H1 (cell line): ENCODE data around the gene COL6A2. TPM values are rescaled to one million over a fixed set of nuclear protein-coding genes. Genes with fewer than 3 reads are reported as not detected.

Experiments
- CTCF ChIA-PET: fragments of 300-600 bp; sonication (Branson Sonifier 250); formaldehyde crosslinking; loops from one replicate; lab custom pipeline; 2021; ENCODE audit not compliant: partially characterized antibody; lab: Charles Lee
- POLR2A ChIA-PET: fragments of 300-600 bp; sonication (Branson Sonifier 250); formaldehyde crosslinking; loops from one replicate; lab custom pipeline; 2021; ENCODE audit warnings: inconsistent platforms; ENCODE audit not compliant: partially characterized antibody; lab: Charles Lee
- DNase-seq, 2 experiments: peaks; one replicate each; pipeline versions ENCODE4 v3.0.0 to v3.0.0-alpha.2; 2010 to 2022; ENCODE audit warnings: low spot score in 2 of 2, low read depth in 1 of 2, mixed read lengths in 1 of 2
- FAIRE-seq: peaks from 2 replicates; lab custom pipeline; 2011; peaks lifted over from hg19 to GRCh38; lab: Jason Lieb, UNC
- H2AFZ ChIP-seq: 2 replicates; pipeline ENCODE4 v1.8.1; 2012; ENCODE audit warnings: low read length, inconsistent platforms
- H2AK5ac ChIP-seq: 2 replicates; pipeline ENCODE4 v1.6.1; 2013; ENCODE audit warnings: low read depth, low read length
- H2BK120ac ChIP-seq: replicated peaks from 2 replicates; pipeline ENCODE3; 2013; ENCODE audit warnings: low read depth, low read length, inconsistent platforms
- H2BK12ac ChIP-seq: 2 replicates; pipeline ENCODE4 v1.6.1; 2013; ENCODE audit warnings: low read depth, low read length
- H2BK15ac ChIP-seq: 2 replicates; pipeline ENCODE4 v1.6.1; 2013; ENCODE audit warnings: low read length
- H2BK20ac ChIP-seq: 2 replicates; pipeline ENCODE4 v1.6.1; 2013; ENCODE audit warnings: low read length
- H2BK5ac ChIP-seq: 2 replicates; pipeline ENCODE4 v1.6.1; 2013; ENCODE audit warnings: low read depth, low read length
- H3K14ac ChIP-seq: 2 replicates; pipeline ENCODE4 v1.6.1; 2013; ENCODE audit warnings: inconsistent platforms; ENCODE audit not compliant: insufficient read length
- H3K18ac ChIP-seq: 2 replicates; pipeline ENCODE4 v1.6.1; 2013; ENCODE audit warnings: low read length; ENCODE audit errors: extremely low read depth
- H3K23ac ChIP-seq: 2 replicates; pipeline ENCODE4 v1.6.1; 2013; ENCODE audit warnings: inconsistent platforms; ENCODE audit not compliant: insufficient read length
- H3K23me2 ChIP-seq: 2 replicates; pipeline ENCODE4 v1.6.1; 2013; ENCODE audit warnings: low read depth, low read length
- H3K27ac ChIP-seq: 2 replicates; pipeline ENCODE4 v1.6.1; 2011; ENCODE audit warnings: low read depth, low read length, inconsistent platforms
- H3K27me3 ChIP-seq, 4 experiments: replicated peaks in 1 of 4; 1 replicate in 1 of 4; 2 replicates in 3 of 4; pipeline versions ENCODE4 v1.6.1 to v1.8.1; 2011 to 2013; ENCODE audit warnings: low read length in 3 of 4, mild to moderate bottlenecking in 3 of 4, inconsistent platforms in 2 of 4, mixed read lengths in 2 of 4, moderate library complexity in 1 of 4; ENCODE audit not compliant: control insufficient read depth in 3 of 4, insufficient read depth in 3 of 4; ENCODE audit errors: extremely low read depth in 1 of 4
- H3K36me3 ChIP-seq, 4 experiments: 2 replicates each; pipeline versions ENCODE4 v1.6.1 to v1.8.1; 2011 to 2013; ENCODE audit warnings: mild to moderate bottlenecking in 4 of 4, low read length in 3 of 4, moderate library complexity in 2 of 4, control low read depth in 1 of 4, inconsistent platforms in 1 of 4; ENCODE audit not compliant: insufficient read depth in 4 of 4, control insufficient read depth in 2 of 4
- H3K4ac ChIP-seq: replicated peaks from 2 replicates; pipeline ENCODE3; 2013; ENCODE audit warnings: low read length, low read depth, mixed read lengths, inconsistent platforms; ENCODE audit not compliant: insufficient read length
- H3K4me1 ChIP-seq, 4 experiments: replicated peaks in 1 of 4; 1 replicate in 1 of 4; 2 replicates in 3 of 4; pipeline versions ENCODE4 v1.6.1 to v1.8.1; 2011 to 2013; ENCODE audit warnings: low read length in 3 of 4, inconsistent platforms in 2 of 4, mixed read lengths in 1 of 4; ENCODE audit not compliant: insufficient read depth in 4 of 4, control insufficient read depth in 3 of 4
- H3K4me2 ChIP-seq, 2 experiments: 2 replicates each; pipeline versions ENCODE4 v1.6.1 to v1.8.1; 2011 to 2013; ENCODE audit warnings: low read depth in 2 of 2, low read length in 2 of 2, control low read depth in 1 of 2, inconsistent platforms in 1 of 2, mild to moderate bottlenecking in 1 of 2; ENCODE audit not compliant: insufficient read depth in 1 of 2
- H3K4me3 ChIP-seq, 4 experiments: fragments of 200-600, 300-600 bp in 1 of 4; sonication (generic), shearing (Covaris generic), sonication (Bioruptor Twin) in 1 of 4; 2 replicates each; pipeline versions ENCODE4 v1.5.1 to v1.8.1; 2011 to 2016; ENCODE audit warnings: low read length in 4 of 4, low read depth in 3 of 4, control low read depth in 2 of 4, inconsistent platforms in 2 of 4, mild to moderate bottlenecking in 2 of 4, mixed read lengths in 1 of 4, moderate library complexity in 1 of 4; ENCODE audit not compliant: insufficient read depth in 2 of 4; ENCODE audit errors: extremely low read depth in 1 of 4
- H3K56ac ChIP-seq: replicated peaks from 2 replicates; pipeline ENCODE3; 2013; ENCODE audit warnings: low read depth, mild to moderate bottlenecking, mixed read lengths, low read length, inconsistent platforms; ENCODE audit not compliant: insufficient read length
- H3K79me1 ChIP-seq: 2 replicates; pipeline ENCODE4 v1.6.1; 2013; ENCODE audit warnings: low read depth, low read length, control low read depth
- H3K79me2 ChIP-seq, 2 experiments: 2 replicates each; pipeline versions ENCODE4 v1.6.1 to v1.8.1; 2012 to 2013; ENCODE audit warnings: low read length in 2 of 2, mild to moderate bottlenecking in 2 of 2, inconsistent platforms in 1 of 2; ENCODE audit not compliant: insufficient read depth in 2 of 2, control insufficient read depth in 1 of 2
- H3K9ac ChIP-seq, 4 experiments: replicated peaks in 1 of 4; 1 replicate in 1 of 4; 2 replicates in 3 of 4; pipeline versions ENCODE4 v1.6.1 to v1.8.1; 2011 to 2013; ENCODE audit warnings: low read depth in 3 of 4, low read length in 3 of 4, control low read depth in 2 of 4, mild to moderate bottlenecking in 2 of 4, moderate library complexity in 2 of 4, inconsistent platforms in 1 of 4; ENCODE audit errors: extremely low read depth in 1 of 4
- H3K9me3 ChIP-seq, 2 experiments: 2 replicates each; pipeline versions ENCODE4 v1.6.1 to v1.8.1; 2012 to 2013; ENCODE audit warnings: mild to moderate bottlenecking in 2 of 2, moderate library complexity in 2 of 2, control low read depth in 1 of 2, inconsistent platforms in 1 of 2, low read depth in 1 of 2, low read length in 1 of 2, mixed read lengths in 1 of 2; ENCODE audit not compliant: insufficient read depth in 2 of 2
- H4K20me1 ChIP-seq, 2 experiments: replicated peaks in 1 of 2; 2 replicates each; pipeline versions ENCODE3 to v1.8.1; 2011 to 2013; ENCODE audit warnings: inconsistent platforms in 2 of 2, low read length in 2 of 2, mild to moderate bottlenecking in 1 of 2; ENCODE audit not compliant: insufficient read depth in 2 of 2, control insufficient read depth in 1 of 2
- H4K5ac ChIP-seq: 2 replicates; pipeline ENCODE4 v1.6.1; 2013; ENCODE audit warnings: low read length, low read depth, mixed read lengths, inconsistent platforms; ENCODE audit not compliant: insufficient read length
- H4K8ac ChIP-seq: 2 replicates; pipeline ENCODE4 v1.8.0; 2013; ENCODE audit warnings: mild to moderate bottlenecking, moderate library complexity, low read length, inconsistent platforms; ENCODE audit not compliant: insufficient read depth; ENCODE audit errors: extremely low read depth
- H4K91ac ChIP-seq: replicated peaks from 2 replicates; pipeline ENCODE3; 2013; ENCODE audit warnings: low read length, mixed read lengths, inconsistent platforms; ENCODE audit not compliant: insufficient read length
- whole genome bisulfite sequencing, 2 experiments: shearing (Covaris generic) in 1 of 2; methylation state at CpG; one replicate each; pipeline versions ENCODE4 v1.1.6 to v1.1.7; 2013 to 2015; ENCODE audit warnings: low lambda C conversion rate in 2 of 2, mixed read lengths in 2 of 2, inconsistent platforms in 1 of 2, low coverage in 1 of 2, missing lambda C conversion rate in 1 of 2; ENCODE audit not compliant: insufficient replicate concordance in 2 of 2, insufficient coverage in 1 of 2, insufficient read length in 1 of 2; ENCODE audit errors: extremely low coverage in 1 of 2, missing lambda C conversion rate in 1 of 2; 5-methylcytosine and 5-hydroxymethylcytosine counted together
- polyA plus RNA-seq, 7 experiments: library from polyadenylated mRNA; depleted of rRNA in 3 of 7; stranded (reverse) in 5 of 7; unstranded in 2 of 7; fragments of >200 nt in 5 of 7; fragments of 200-250 nt in 2 of 7; gene quantifications; 1 replicate in 5 of 7; 2 replicates in 1 of 7; 4 replicates in 1 of 7; pipeline versions ENCODE4 v1.2.1 to v1.2.3, GENCODE V29; 2011 to 2013; ENCODE audit warnings: missing spikeins in 2 of 7, mixed read lengths in 2 of 7
- total RNA-seq: library from RNA; stranded (reverse); fragmentation: NEBNext Ultra II Directional; extraction: Animal tissue kit (Norgen Biotek cat#: 25700); gene quantifications from 2 replicates; pipeline ENCODE4 v1.2.1, GENCODE V29; 2021

Gene COL6A2
- total and polyA plus RNA-seq, 2 of the 8 experiments (the other 6 are each of a cell fraction or from before 2014, with no cell fraction given) = 60.1 to 62.7 TPM

DNA sequence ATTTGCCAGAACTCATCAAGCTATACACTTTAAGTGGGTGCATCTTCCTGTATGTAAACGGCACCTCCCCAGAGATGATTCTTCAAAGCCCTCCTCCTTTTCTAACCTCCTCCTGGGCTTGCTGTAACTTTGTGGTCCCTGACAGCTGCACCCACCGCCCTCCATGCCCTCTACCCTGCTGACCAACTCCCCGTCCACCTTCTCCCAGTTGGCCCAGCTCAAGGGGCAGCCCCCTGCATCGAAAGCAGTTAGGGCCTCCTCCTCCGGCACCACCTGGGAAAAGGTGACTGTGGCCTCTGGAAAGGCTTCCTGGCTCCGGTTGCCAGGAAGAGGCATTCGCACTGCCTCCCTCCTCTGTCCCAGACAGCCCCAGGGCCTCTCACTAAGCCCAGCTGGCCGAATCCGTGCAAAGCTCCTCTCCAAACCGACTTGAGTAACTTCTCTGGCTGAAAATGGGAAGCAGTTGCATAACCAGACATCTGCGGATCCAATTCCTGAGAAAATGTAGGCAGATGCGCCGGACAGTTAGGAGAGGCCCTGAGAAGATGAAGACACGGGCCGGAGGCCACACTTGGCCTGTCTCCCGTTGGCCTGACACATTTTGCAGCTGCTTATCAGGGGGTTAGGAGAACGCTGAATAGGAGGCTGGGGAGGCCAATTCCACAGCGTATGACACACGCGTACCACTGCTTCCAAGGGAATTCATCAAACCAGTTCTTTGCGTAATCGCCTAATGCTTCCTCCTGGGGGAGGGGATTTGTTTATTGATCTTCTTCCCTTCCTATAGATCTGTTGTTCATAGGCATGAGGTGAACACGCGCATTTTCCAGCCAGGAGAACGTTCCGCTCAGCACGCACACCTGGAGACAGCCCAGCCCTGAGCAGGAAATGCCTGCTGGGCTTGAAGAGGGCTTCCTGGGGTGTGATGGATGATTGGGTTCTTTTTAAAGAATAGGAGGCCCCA, 48.7 kb upstream of the COL6A2 start:
- Histone ChIP-seq H4K91ac (peak overlapping the region; percentile 99), H3K23me2 (peaks cover 10% of the 10 kb centered on the region; the same call in 1 of the 2 replicates), H2BK5ac (peak overlapping the region; percentile 90; the same call in 1 of the 2 replicates), H3K79me2 (no peaks in the 10 kb centered on the region), H3K9me3 (peaks cover 0 to 3% of the 10 kb centered on the region in 2 experiments; a peak in 1 of 4 replicates), H2AK5ac (no peak overlapping the region; the same call in 1 of the 2 replicates), H2BK20ac (peak overlapping the region; percentile 90; the same call in 1 of the 2 replicates), H3K4me2 (peak overlapping the region in 1 of 2 experiments; percentile 13; a peak in 1 of 4 replicates), H3K36me3 (no peaks in the 10 kb centered on the region), H3K4me1 (peaks cover 0 to 19% (median 5%) of the 10 kb centered on the region in 4 experiments; a peak in 6 of 7 replicates), H3K23ac (no peak overlapping the region), H2BK12ac (peak overlapping the region; percentile 92; the same call in 1 of the 2 replicates), H3K9ac (no peak overlapping the region), H3K56ac (no peak overlapping the region), H3K18ac (peak overlapping the region; percentile 62; the same call in 1 of the 2 replicates), H3K27me3 (0 out of 7 replicates have a peak, but pooled peaks cover 0 to 2% (median 0%) of the 10 kb centered on the region in 4 experiments), H3K4me3 (no peak overlapping the region), H3K4ac (no peak overlapping the region), H2BK120ac (peak overlapping the region; percentile 80), H2BK15ac (no peak overlapping the region), H4K5ac (no peak overlapping the region), H4K8ac (no peak overlapping the region; the same call in 1 of the 2 replicates), H3K27ac (no peak overlapping the region; the same call in 1 of the 2 replicates), H3K14ac (no peak overlapping the region), H4K20me1 (no peaks in the 10 kb centered on the region), H3K79me1 (no peaks in the 10 kb centered on the region), H2AFZ (peak overlapping the region; percentile 55; the same call in 1 of the 2 replicates)
- FAIRE-seq = no peak
- POLR2A ChIA-PET = interaction anchor here (0.8 kb wide), 1 partner anchor 45 kb away, joined by 3 read pairs; no protein-coding TSS in a partner anchor
- peak in 1 of 2 experiments; percentile 47 for DNase-seq
- CTCF ChIA-PET = interaction anchor here (0.6 to 1.1 kb wide), 2 partner anchors 80 to 1658 kb away, joined by 3 to 4 read pairs; no protein-coding TSS in a partner anchor
- 81% methylated on average over 27 of the region's 27 CpGs; no CpG with 5 or more reads in 1 of the 2 experiments for WGBS, 2 experiments
